HG02588 (cell line): ENCODE data around the gene RTL1.

ENCODE experiments used
- ATAC-seq: cut with Tn5 transposase; IDR thresholded peaks from one replicate; pipeline ENCODE4 v1.9.1; 2021; ENCODE audit warnings: mild to moderate bottlenecking, moderate library complexity; ENCODE audit not compliant: unreplicated experiment

Gene RTL1

DNA sequence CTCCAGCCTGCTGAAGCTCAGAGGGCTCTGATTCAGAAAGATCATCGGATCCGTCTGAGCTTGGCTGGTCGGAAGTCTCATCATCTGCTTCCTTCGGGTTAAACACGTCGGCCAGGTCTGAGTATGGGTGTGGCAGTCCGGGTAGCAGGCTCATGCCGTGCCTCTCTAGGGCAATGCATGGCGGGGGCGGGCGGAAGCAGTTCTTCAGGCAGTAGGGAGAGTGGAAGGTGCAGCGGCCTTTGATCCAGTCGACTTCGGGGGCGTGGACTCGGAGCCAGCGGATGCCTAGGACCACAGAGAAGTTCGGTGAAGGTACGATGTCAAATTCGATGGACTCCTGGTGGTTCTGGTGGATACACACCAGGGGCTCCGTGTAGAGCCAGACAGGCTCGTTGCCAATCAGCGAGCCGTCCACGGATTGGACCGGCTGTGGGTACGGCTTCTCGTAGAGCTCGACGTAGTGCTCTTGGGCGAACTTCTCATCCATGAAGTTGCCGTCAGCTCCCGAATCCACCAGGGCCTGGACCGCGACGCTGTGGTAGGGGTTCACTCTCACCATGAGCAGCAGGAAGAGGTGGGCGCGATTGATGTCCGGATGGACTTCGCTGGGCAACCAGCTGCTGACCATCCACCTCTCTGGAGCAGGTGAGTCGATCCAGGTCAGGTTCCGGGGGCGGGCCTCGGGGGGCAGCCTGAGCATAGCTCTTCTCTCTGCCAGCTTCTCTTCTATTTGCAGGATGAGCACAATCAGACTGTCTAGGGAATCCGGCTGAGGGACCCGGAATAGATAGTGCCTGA is 20.3 kb downstream of the RTL1 start:
- no peak for ATAC-seq

DNA sequence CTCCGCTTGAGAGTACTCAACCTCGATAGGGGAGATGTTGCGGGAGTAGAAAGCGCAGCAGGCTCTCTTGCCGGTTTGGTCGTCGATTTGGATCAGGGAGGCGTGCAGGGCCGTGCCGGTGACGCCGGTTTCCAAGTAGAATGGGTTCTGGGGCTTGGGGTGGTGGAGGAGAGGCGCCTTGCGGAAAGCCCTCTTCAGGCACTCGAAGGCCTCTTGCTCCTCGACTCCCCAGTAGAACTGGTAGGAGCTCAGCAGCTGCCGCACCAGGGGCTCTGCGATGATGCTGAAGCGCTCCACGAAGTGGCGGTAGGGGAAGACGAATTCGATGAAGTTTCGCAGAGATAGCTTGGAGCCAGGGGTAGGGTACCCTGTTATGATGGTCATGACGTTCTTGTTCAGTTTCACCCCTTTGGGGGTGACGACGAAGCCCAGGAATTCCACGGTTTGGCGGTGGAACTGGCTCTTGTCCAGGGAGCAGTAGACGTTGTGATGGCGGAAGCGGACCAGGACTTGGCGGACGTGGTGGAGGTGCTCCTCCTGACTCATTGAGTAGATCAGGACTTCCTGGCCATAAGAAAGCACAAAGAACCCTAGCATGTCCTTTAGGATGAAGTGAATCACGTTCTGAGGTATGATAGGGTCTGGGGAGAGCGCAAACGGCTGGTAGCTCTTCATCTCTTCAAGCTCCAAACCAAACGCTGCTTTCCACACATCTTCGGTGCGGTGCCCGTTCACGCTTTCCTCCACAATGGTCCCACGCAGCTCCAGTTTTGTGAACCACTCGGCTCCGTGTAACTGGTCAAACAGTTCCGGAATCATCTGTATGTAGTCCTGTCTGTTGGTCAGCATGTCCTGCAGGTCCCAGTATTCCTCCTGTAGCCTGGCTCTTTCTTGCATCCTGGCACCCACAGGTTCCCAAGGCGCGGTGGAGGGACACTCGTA is 21.2 kb downstream of the RTL1 start:
- ATAC-seq, result no peak

DNA sequence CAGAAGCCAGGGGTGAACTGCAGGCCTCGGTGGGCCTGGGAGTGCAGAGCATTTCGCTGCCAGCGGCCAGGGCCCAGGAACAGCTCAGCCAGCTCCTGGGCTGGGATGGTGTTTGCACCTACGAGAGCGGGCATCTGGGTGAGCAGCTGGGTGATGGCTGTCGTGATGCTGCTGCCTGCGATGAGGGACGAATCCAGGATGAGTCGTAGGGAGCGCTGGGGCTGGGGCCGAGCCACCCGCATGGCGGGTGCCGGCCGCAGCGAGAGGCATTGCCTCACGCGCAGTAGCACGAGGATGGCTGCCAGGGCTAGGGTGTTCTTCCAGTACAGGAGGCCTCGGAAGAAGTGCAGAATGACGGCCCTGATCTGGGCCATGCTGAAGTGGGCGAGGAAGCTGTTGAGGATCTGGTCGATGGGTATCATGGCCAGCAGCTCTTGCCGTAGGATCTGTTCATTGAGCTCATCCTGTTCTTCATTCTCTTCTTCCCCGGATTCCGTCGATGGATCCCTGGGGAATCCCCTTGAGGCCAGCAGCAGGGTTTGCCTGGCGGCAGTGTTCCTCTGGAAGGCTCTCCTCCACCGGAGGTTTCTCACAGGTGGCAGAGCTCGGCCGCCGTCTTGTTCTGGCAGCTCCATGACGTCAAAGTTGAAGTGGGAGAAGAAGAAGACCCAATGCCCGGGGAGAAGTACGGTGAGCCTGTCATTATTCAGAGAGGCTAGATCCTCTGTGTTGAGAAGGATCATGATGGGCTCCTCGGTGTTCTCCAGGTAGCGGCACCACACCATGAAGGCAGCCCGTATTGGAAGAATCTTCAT is 22.1 kb downstream of the RTL1 start:
- ATAC-seq, result no peak

DNA sequence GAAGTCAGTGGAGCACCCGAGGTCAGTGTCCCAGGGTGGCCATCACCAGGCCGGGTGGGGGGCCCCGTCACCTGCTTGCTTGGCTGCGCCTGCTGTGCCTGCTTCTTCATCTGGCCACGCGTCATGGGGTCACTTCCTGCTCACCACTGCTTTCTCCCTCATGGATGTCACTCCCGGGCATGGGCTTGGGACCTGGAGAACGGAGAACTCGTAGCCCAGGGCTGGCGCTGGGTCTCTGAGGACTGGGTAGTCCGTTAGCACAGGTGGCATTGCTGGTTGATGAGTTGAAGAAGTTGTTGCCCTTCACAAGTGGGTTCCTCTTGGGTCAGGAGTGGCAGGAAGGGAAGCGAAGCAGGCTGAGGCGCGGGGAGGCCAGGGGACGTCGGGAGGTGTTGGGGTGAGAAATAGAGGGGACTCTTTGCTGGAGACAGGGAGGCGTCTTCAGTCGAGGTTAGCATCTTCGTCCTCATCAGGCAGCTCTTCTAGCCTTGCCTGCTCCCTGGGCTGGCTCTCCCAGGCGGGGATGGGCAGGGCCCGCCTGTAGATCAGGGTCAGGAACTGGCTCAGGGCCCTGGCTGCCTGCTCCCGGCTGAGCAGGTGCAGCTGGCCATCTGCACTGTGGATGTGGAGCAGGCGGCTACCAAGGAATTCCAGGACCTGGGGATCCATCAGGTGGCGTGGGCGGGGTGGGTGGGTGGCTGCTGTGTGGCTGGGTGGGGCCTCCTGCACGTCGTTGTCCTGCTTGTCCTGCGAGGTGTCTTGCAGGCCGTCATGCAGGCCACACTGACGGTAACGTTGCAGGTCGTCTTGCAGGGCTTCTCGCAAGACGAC is 23.0 kb downstream of the RTL1 start:
- ATAC-seq, result no peak

DNA sequence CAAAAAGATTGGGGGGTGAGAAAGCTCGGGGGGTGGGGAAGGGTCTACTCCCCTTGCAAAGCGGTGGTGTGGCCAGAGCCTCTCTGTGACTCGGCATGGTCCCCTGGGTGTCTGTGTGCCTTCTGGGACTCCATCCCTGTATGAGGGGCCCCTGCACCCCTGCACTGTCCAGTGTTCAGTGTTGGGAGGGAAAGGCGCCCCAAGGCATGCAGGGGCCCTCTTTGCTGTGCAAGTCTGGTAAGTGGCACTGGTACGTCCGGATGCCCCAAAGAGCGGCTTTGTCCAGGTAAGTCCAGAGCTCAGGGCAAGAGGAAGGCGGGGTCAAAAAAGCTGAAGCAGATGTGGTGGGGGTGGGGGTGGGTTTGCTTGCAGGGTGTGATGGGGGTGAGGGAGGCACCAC is 23.7 kb downstream of the RTL1 start:
- no peak for ATAC-seq

DNA sequence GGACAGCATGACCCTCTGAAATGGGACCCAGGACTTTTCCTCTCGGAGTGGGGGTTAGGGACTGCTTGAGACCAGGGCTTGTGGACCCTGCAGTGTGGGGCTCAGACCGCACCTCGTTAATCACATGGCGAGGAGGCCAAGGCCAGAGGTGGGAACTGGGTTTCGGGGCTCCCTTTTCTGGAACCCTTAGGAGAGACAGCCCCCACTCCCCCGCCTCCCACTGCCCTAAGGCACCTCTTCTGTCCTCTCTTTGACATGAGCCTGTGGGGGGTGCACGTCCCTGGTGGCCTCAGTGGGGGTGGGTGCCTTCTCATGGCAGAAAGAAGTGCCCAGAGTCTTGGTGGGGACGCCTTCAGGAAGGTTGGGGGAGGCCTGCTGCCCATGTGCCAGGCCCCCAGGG is 24.3 kb downstream of the RTL1 start:
- no peak for ATAC-seq

DNA sequence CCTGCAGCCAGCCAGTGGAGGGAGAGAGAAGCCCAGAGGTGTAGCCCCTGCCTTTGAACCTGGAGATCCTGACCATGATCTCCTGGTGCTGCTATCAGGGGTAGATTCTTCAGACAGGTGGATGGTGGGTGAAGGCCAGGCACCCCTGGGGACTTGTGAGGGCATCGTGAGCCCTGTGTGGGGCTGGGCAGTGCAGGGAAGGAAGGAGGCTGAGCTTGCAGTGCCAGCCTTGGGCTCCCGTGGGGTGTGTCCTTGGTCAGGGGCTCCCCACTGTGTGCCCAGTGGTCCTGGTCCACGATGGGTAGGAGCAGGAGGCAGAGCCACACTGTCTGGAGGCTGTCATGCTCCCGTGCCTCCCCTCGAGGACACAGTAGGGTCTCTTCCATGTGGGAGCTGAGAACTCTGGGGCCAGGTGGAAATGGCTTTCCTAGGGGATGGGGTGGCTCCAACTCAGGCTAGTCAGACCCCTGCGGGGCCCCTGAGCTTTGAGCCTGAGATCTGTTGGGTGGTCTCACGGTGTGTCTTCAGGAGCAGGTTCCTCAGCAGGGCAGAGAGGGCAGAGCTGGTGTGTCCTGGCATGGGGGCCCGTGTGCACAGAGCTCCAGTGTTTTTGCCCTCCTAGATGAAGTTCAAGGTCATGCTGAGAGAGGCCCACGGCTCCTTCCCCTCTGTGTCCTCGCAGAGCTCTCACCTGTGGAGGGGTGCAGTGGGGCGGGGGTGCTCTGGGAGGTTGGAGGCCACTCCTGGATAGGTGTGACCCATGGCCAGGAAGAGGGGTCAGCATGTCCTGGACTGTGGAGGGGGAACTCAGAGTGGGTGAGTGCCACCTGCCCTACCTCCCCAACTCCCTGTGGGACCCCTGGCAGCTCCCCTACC is 25.0 kb downstream of the RTL1 start:
- ATAC-seq, result no peak

DNA sequence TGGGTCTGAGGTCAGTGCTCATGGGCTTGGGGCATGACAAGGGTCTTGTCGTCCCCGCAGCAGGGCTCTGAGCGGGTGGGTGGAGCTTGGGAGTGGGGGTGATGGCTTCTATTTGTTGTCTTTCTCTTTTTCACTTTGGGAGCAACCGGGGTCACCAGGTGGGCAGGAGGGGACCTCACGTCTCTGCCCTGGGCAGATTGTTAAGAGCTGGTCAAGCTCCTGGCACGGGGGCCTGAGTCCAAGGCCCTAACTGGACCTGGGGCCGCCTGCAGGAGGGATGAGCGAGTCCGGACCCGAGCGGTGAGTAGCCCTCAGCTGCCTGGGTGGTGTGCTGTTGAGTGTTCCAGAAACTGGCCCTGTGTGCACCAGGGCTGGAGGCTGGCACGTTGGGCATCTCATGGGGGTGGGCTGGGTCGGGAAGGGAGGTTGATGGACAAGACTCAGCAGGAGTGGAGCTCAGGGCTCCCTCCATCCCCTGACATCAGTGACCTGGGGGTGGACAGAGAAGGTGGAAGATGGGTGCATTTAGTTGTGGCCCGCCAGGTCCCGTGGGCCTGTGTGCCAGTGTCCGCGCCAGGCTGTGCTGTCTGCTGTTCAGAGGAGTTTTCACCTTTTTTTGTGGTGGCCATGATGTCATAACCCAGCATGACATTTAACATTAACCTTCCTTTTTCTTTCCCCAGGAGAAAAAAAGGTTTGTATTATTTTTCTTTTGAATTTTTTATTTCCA is 27.5 kb downstream of the RTL1 start:
- no peak for ATAC-seq

DNA sequence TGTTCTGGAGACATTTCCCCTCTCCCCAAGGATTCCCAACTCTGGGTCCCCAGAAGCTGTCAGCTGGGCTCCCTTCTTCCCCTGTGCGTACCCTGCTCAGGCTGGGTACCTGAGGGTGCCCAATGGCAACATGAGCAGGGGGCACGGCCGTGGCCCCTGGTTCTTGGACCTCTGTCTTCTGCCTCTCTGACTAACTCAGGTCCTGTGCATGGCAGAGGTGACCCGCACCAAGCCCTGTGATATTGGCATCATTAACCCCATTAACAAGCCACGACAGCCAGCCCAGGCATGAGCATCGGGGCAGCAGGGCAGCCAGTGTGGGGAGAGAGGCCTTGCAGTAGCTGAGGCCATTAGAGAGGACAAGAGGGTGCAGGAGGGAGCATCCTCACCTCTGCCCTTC is 28.4 kb downstream of the RTL1 start:
- no peak for ATAC-seq

DNA sequence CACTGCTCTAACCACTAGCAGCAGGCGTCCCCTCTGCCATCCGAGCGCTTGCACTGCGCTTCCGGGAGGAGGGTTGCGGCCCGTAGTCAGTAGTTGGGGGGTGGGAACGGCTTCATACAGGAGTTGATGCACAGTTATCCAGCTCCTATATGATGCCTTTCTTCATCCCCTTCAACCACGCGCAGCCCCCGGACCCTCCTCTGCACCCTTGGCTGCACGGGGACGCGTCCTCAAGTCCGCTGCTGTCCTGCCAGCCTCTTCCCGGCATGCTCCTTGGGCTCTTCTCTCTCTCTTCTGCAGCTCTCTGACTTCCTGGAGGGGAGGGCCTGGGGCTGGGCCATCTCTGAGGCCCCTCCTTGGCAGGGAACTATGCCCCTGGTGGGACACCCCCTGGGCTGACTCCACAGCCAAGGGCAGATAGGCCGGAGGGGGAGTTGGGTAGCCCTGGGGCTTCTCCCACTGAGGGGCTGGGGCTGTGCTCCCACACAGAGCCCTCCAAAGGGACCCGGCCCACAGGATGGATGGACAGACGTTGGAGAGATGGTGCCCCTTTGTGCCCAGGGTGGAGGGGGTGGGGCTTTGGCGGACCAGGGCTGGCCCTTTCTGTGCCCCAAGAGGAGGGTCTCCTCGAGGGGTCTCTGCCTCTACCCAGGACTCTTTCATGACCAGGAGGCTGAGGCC is 29.0 kb downstream of the RTL1 start:
- ATAC-seq, result no peak

DNA sequence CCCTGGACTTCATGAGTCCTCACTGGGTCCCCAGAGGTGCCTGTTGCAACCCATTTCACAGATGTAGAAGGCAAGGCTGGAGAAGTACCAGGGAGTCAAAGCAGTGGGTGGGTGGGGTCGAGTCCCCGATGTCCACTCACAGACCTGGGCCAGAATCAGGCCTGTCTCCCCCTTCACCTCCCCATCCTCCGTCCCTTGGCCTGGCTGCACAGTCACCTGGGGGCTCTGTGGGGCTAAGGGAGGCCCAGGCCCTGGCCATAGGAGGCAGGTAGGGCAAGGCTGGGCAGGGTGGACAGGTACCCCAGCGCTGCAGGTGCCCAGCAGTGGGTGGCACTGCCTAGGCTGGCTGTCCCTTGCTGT is 29.5 kb downstream of the RTL1 start:
- ATAC-seq, result no peak

DNA sequence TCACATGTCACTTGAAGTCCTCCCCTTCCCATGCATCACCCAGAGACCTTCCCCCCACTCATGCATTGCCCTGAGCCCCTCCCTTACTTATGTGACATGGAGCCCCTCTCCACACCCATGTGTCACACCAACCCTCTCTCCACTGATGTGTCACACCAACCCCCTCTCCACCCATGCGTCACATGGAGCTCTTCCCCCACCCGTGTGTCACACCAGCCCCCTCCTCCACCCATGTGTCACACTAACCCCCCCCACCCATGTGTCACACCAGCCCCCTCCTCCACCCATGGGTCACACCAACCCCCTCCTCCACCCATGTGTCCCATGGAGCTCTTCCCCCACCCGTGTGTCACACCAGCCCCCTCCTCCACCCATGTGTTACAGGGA is 30.4 kb downstream of the RTL1 start:
- ATAC-seq, result no peak

DNA sequence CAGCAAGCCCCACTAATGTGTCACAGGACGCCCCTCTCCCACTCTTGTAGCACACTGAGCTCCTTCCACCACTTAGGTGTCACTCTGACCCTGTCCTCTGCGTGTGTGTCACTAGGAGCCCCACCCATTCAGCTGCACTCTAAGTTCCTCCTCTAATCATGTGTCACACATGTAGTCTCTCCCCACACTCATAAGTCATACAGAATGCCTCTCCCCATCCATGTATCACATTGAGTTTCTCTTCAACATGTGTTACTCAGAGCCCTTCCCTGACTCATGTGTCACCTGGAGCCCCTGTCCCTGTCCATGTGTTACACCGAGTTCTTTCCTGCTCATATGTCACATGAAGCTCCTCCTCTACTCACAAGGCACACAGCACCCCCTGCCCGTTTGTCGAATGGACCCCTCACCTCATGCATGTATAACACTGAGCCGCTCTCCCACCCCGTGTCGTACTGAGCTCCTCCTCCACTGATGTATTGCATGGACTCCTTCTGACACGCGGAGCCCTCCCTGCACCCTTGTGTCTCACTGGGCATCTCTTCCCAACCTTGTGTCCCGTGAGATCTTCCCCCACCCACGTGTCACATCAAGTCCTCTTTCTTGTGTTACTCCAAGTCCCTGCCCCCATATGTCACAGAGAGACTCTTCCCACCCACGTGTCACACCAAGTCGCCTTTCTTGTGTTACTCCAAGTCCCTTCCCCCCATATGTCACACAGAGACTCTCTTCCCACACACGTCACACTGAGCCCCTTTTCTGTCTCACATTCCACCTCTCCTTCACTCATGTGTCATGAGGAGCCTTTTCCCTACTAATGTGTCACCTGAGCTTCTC is 31.0 kb downstream of the RTL1 start:
- no peak for ATAC-seq

DNA sequence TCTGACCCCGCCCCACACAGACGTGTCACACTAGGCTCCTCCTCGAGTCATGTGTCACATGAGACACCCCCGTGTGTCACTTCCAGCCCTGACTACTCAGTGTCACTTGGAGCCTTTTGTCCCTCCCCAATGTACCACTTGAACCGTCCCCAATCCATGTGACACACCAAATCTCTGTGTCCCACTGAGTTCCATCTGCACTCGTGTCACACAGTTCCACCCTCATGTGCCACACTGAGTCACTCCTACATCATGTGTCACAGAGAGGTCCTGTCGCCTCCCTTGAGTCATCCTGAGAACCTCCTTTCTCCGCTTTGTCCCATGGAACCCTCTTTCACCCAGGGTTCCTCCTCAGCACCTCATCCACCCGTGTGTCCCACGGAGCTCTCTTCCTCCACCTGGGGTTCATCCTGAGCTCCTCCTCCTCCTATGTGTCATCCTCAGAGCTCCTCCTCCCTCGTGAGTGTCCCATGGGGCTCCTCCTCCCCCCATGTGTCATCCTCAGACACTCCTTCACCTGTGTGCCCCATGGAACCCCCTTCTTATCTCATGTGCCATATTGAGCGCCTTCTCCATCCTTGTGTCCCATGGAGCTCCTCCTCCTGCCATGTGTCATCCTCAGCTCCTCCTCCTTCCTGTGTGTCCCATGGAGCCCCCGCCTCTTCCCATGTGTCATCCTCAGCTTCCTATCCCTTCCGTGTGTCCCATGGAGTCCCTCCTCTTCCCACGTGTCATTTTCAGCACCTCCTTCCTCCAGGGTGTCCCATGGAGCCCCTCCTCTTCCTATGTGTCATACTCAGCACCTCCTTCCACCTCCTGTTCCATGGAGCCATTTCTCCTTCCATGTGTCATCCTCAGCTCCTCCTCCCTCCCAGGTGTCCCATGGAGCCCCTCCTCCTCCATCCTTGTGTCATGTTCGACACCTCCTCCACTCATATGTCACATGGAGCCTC is 32.0 kb downstream of the RTL1 start:
- ATAC-seq, result no peak

DNA sequence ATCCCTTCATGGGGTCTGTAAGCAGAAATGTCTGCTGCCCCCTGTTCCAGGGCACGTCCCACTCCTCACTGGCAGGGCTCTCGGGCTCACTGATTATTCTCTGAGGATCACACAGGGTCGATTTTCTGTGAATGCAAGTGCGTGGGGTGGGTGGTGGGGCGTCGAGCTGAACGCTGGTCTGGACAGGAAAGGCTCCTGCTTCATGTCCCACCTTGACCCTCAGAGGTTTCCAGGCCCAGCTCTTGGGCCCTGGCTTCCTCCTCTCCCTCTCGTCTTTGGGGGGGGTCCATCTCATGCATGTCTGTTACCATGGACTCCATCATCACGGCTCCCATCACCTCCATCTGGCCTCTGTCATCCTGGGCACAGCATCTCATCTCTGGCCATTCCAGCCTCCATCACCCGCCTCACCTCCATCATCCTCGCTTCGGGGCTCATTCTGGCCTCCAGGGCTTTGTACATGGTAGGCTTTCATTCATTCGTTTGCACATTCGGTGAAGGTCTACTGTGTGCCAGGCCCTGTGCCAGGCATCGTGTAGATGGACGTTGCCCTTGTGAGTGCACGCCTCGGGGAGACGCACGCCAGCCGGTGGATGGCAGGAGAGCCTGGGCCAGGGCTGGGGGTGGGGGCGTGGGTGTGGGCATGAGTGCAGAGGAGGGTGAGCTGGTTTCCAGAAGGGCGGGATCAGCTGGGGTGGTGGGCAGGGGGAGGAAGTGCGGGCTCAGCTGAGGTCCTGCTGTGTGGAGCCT is 34.7 kb downstream of the RTL1 start:
- ATAC-seq, result no peak
